T-helper 2 cell treated with Interferon-gamma antibody and Interleukin-4, amounts not matched to agents 100 ng/mL and 5 ng/mL, for 36 hours (primary cell): ENCODE results near the gene PLXNC1. TPM values are rescaled to one million over a fixed set of nuclear protein-coding genes. Genes with fewer than 3 reads are reported as not detected.
"Not testable (repeated sequence)": the region's sequence is repeated elsewhere in the genome, so short reads cannot be mapped to it uniquely, and the experiment has no call there.

Experiments used
- intact Hi-C: fragments of 100-400 bp; cut with micrococcal nuclease; formaldehyde crosslinking; loops from one replicate; pipeline ENCODE4 v1.15.1; 2023
- total RNA-seq: library from RNA; stranded (reverse); gene quantifications from 2 replicates; pipeline ENCODE4 v1.2.3, GENCODE V29; 2022

The PLXNC1 gene
- total RNA-seq, 1 donor from 2014 or later = 26.7 TPM

DNA sequence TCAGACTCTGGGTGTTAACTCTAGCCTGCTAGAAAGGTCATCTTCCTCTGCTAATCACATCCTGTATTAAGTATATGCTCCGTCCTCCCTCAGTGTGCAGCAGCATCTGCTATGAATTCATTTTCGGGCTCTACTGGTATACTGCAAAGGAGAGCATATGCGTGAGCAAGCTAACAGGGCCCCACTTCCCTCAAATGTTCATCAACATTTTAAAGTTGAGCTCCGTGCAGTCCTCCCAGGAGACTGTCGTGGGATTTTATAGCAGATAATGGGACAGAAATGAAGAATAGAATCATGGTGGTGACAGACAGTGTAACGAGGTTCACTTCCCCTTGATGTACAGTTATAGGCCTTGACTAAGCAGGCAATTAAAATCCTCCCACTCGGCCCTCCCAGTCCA lies 131.7 kb downstream of the PLXNC1 start:
- intact Hi-C loops = no loop called here

DNA sequence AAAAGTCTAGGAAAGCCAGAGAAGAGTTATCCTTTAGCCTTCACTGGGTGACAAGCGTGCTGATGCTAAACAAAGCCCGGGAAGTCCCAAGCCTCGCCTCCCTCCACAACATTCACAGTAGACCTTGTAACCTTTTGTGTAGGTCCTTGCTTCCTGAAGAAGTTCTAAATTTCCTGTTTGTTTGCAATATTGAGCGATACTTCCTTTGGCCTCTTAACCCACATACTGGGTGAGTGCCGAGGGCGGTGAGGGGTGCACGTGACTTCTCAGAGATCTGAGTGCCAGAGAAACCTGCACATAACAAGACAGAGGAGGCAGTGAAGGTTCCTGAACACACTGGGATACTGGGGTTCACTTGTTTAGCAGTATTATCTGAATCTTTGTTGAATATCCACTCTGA lies 134.3 kb downstream of the PLXNC1 start:
- intact Hi-C loops = loop anchor here (2.0 kb wide), 1 partner anchor 20 kb away; no protein-coding TSS in a partner anchor

GRCh38 chr12:94284046-94284445 lies 135.7 kb downstream of the PLXNC1 start:
- intact Hi-C loops = no loop called here

- intact Hi-C loops = no loop called here
Observed at GRCh38 chr12:94284859-94285258, 136.5 kb downstream of the PLXNC1 start.

DNA sequence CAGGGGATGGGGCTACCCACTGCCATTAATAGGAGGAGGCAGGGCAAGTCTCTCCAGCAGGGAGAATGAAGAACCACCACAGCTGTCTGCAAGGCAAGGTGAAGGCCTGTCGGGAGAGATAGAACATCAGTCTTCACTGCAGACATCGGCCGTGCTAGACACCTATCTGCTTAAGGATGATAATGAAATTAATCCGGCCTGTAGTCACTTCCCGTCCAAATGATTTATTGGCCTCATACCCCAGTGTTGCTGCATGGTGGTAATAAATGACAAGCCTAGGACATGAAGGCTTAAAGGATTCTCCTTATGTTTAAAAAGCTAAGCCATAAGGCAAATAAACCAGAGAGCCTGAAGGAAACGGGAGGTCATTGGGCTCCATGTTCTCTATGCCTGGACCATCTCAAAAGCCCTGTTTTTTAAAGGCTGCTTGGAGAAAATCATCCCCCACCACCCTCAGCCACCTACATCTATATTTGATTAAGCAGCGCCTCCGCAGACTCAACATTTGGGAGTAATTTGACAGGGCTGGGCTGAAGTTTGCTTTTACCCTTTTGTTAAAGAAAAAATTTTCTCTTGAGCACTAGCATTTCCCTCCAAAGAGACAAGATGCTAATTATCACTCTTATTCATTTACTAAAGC lies 137.7 kb downstream of the PLXNC1 start:
- intact Hi-C loops = no loop called here

GRCh38 chr12:94286583-94287244 lies 138.3 kb downstream of the PLXNC1 start:
- intact Hi-C loops = no loop called here

- intact Hi-C loops = no loop called here
Observed at GRCh38 chr12:94287245-94287628, 138.9 kb downstream of the PLXNC1 start.

GRCh38 chr12:94289461-94290312 lies 141.3 kb downstream of the PLXNC1 start:
- intact Hi-C loops = no loop called here

DNA sequence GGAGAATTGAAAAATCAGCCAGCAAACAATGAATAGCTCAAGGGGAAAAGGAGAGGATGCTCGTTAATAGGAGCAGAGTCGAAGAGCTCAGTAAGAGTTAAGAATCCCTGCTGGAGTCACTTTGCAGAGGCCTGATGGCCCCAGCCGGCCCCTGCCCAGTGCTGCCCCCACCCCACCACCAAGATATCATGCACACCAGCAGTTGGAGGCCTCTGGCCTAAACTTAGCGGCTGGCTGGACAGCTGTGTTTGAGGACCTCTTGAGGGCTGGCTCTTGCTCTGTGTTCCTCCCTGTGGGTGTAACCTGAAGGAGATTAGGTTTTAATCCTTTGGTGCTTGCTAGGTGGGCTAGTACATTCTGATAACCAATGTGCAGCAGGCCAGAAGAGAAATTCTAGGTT lies 142.0 kb downstream of the PLXNC1 start:
- intact Hi-C loops = no loop called here

GRCh38 chr12:94297096-94297699 lies 148.8 kb downstream of the PLXNC1 start:
- intact Hi-C loops = no loop called here

- intact Hi-C loops = no loop called here
Observed at GRCh38 chr12:94297876-94298505, 149.6 kb downstream of the PLXNC1 start.

DNA sequence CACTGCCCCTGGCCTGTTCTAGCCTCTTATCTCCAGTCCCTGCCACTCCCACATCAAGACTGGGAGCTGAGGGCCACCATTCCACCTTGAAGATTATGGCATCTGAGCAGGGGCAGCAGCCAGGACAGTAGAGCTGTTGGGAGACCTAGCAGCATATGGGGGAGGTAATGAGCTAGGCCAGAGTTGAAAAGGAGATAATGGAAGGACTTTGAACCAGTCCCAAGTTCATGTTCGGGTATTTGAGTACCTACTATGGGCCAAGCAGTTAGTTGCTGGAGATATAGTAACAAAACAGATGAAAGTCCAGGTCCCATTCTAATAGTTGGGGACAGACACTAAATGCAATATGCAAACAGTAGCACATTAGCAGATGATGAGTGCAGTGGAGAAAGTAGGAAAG lies 151.5 kb downstream of the PLXNC1 start:
- intact Hi-C loops = no loop called here

DNA sequence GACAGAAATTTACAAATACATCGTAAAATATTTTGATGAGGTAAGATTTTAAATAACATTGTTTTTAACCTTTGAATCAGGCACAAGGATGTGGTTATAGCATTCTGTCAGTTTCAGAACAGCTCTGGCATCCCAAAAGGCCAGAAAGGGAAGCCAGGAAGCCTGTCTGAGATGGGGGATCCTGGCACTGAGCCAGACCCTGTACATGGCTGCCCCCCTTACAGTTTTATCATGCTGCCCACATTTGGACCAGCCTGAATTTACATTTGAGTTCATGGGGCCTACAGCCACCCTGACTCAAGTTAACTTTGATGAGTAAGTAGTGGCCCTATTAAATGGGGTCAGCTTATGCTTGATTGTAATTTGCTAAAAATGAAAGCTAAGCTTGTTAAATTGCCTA lies 155.6 kb downstream of the PLXNC1 start:
- intact Hi-C loops = no loop called here

DNA sequence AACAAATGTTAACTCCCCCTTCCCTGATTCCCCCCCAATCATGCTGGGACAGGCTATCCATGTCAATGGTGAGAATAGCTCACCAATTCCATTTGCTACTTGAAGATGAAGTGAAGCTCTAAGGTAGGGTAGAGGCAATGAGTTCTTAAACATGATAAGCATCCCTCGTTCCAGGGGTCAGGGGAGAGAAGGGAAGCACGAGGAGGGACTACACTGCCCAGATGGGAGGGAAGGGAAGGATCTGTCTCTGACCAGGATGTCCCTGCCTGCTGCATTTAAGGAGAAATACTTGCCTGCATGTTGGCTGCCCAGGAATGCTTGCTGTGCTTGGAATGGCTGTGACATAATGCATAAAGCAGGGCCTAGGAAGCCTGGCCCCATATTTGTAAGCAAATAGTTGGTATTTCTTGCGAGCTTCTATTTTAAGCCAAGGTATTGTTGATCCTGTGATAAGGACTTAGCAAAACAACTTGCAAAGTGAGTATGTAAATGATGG lies 156.2 kb downstream of the PLXNC1 start:
- intact Hi-C loops = loop anchor here (1.0 to 5.0 kb wide), 5 partner anchors 41 to 627 kb away; partner anchors contain the start of genes CEP83 and CRADD

GRCh38 chr12:94305130-94305957 lies 157.0 kb downstream of the PLXNC1 start:
- intact Hi-C loops = loop anchor here (1.0 to 5.0 kb wide), 5 partner anchors 42 to 628 kb away; partner anchors contain the start of genes CEP83 and CRADD

- intact Hi-C loops = loop anchor here (5.0 kb wide), 1 partner anchor 631 kb away; the partner anchor contains the start of gene CRADD
Observed at GRCh38 chr12:94308612-94309011, 160.2 kb downstream of the PLXNC1 start.

DNA sequence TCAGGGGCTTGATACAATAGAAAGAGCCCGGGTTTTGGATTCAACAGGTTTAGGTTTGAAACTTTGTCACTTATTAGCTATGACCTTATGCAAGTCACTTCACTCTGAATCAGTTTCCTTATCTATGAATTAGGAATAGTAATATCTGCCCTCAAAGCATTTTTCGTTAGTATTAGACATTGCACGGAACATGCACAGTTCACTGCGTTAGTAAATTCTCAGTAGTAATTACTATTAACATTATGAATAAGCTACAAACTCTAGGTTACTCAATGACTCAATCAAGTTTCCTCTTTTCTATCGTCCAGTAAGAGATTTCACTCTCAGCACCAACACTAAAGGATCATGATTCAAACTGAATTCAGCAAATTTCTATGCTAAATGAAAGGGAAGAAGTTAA lies 161.0 kb downstream of the PLXNC1 start:
- intact Hi-C loops = loop anchor here (5.0 kb wide), 1 partner anchor 632 kb away; the partner anchor contains the start of gene CRADD

- intact Hi-C loops = no loop called here
Observed at GRCh38 chr12:94312378-94312777, 164.0 kb downstream of the PLXNC1 start.

GRCh38 chr12:94316600-94316999 lies 168.2 kb downstream of the PLXNC1 start:
- intact Hi-C loops = not testable (repeated sequence)

GRCh38 chr12:94318181-94318580 lies 169.8 kb downstream of the PLXNC1 start:
- intact Hi-C loops = no loop called here
